NB4 (cell line): ENCODE measurements around the gene SPATA9.

Experiments
- CTCF ChIP-seq: IDR thresholded peaks from one replicate; pipeline ENCODE4 v1.5.1; 2012; ENCODE audit warnings: low read depth, low read length
- MAX ChIP-seq: IDR thresholded peaks from 2 replicates; pipeline ENCODE4 v1.6.1; 2011; ENCODE audit warnings: low read depth, low read length
- POLR2A ChIP-seq: IDR thresholded peaks from 2 replicates; pipeline ENCODE4 v1.6.1; 2011; ENCODE audit warnings: mild to moderate bottlenecking; ENCODE audit not compliant: insufficient read length; ENCODE audit errors: extremely low read depth

GRCh38 chr5:95641741-95642220 is 41.0 kb downstream of the SPATA9 start:
- no peak for TF ChIP-seq CTCF
- no peak for TF ChIP-seq POLR2A
- TF ChIP-seq MAX = no peak
